Ascending aorta (tissue), 2 donors: ENCODE measurements around the gene XPO5. TPM values are rescaled to one million over a fixed set of nuclear protein-coding genes. Genes with fewer than 3 reads are reported as not detected.

ENCODE experiments used
- DNase-seq, 2 donors: peaks; one replicate each; pipeline ENCODE4 v3.0.0-alpha.2; 2019; ENCODE audit warnings: low spot score in 2 of 2
- H3K27ac ChIP-seq, 2 donors: fragments of 200-600 bp; sonication (generic); one replicate each; pipeline ENCODE4 v1.5.1; 2016 to 2017; ENCODE audit warnings: mild to moderate bottlenecking in 1 of 2
- H3K27me3 ChIP-seq: fragments of 200-600 bp; sonication (generic); one replicate; pipeline ENCODE4 v1.5.1; 2017
- H3K36me3 ChIP-seq, 2 donors: fragments of 200-600 bp; sonication (generic); one replicate each; pipeline ENCODE4 v1.5.1; 2016
- H3K4me1 ChIP-seq, 2 donors: fragments of 200-600 bp; sonication (generic); one replicate each; pipeline ENCODE4 v1.5.1; 2016 to 2017; ENCODE audit warnings: mild to moderate bottlenecking in 1 of 2
- H3K4me3 ChIP-seq, 2 donors: fragments of 200-600 bp; sonication (generic); one replicate each; pipeline ENCODE4 v1.5.1; 2016 to 2017; ENCODE audit warnings: mild to moderate bottlenecking in 1 of 2
- H3K9me3 ChIP-seq, 2 donors: fragments of 200-600 bp; sonication (generic); one replicate each; pipeline ENCODE4 v1.5.1; 2016
- CTCF ChIP-seq, 3 experiments: fragments of 200-600 bp in 2 of 3; fragments of 450-650 bp in 1 of 3; sonication (generic) in 2 of 3; IDR thresholded peaks; one replicate each; pipeline ENCODE4 v1.5.1; 2016 to 2019; ENCODE audit warnings: antibody characterized with exemption in 3 of 3, mild to moderate bottlenecking in 1 of 3, moderate library complexity in 1 of 3
- intact Hi-C: fragments of 100-400 bp; cut with DNase I; formaldehyde crosslinking; loops from one replicate; pipeline ENCODE4 v1.15.1; 2023
- total RNA-seq: library from RNA; depleted of rRNA; stranded (reverse); fragments of >200 nt; gene quantifications from one replicate; pipeline ENCODE4 v1.1.0, GENCODE V29; 2016

XPO5 gene
- total RNA-seq, 1 donor from 2014 or later, result 21.4 TPM

DNA sequence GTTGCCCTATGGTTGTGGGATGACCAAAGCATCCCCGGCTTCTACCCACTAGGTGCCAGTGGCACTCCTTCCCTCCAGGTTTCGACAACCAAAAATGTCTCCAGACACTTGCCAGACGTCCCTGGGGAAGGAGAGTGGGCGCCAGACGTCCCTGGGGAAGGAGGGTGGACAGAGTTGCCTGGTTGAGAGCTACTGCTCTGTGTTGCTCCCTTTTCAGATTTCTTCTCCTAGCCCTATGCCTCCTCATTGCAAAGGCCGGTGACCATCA, 78.8 kb downstream of the XPO5 start:
- intact Hi-C loops, result loop anchor here (2.0 kb wide), 1 partner anchor 42 kb away; the partner anchor contains the start of gene DLK2

GRCh38 chr6:43496370-43497128, 79.3 kb downstream of the XPO5 start:
- Histone ChIP-seq H3K36me3 (peaks cover 21 to 39% of the 10 kb centered on the region in 2 donors), H3K4me3 (peak overlapping the region in 1 of 2 donors; percentile 17), H3K9me3 (no peaks in the 10 kb centered on the region), H3K27me3 (no peaks in the 10 kb centered on the region), H3K27ac (peak overlapping the region; percentile 17), H3K4me1 (peaks cover 7 to 30% of the 10 kb centered on the region in 2 donors)
- DNase-seq, result no peak
- intact Hi-C loops, result loop anchor here (2.0 kb wide), 1 partner anchor 42 kb away; the partner anchor contains the start of gene DLK2
- peak; percentile 49 to 65 (median 61) for TF ChIP-seq CTCF (IDR thresholded peaks at IDR 0.05)

More for the DNA sequence above, 78.8 kb downstream of the XPO5 start:
- Histone ChIP-seq H3K36me3 (peaks cover 22 to 42% of the 10 kb centered on the region in 2 donors), H3K9me3 (no peaks in the 10 kb centered on the region), H3K4me3 (no peak overlapping the region), H3K27ac (peak overlapping the region in 1 of 2 donors; percentile 17), H3K4me1 (peaks cover 7 to 26% of the 10 kb centered on the region in 2 donors), H3K27me3 (no peaks in the 10 kb centered on the region)
- no peak for DNase-seq
- TF ChIP-seq CTCF (IDR thresholded peaks at IDR 0.05), result no peak

GRCh38 chr6:43495409-43495941, 80.4 kb downstream of the XPO5 start:
- DNase-seq, result no peak
- TF ChIP-seq CTCF (IDR thresholded peaks at IDR 0.05), result no peak
- intact Hi-C loops, result no loop called here
- Histone ChIP-seq H3K36me3 (peaks cover 11 to 29% of the 10 kb centered on the region in 2 donors), H3K4me3 (no peak overlapping the region), H3K27ac (peak overlapping the region in 1 of 2 donors; percentile 17), H3K27me3 (no peaks in the 10 kb centered on the region), H3K4me1 (peaks cover 7 to 30% of the 10 kb centered on the region in 2 donors), H3K9me3 (no peaks in the 10 kb centered on the region)

DNA sequence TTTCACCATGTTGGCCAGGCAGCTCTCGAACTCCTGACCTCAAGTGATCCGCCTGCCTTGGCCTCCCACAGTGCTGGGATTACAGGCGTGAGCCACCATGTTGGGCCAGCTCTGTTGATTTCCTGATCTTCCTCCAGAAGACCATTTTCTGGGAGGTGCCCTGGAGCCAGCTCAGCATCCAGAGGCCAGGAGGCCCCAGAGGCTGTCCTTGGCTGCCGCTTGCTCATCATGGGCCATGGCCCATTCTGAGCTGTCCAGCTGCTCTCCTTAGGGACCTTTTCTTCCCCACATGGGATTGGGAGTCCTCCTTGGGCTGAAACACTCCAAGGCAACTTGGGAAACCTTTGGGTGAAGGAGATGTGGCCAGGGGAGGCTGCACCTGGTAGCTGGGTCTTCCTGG, 81.1 kb downstream of the XPO5 start:
- DNase-seq, result no peak
- Histone ChIP-seq H3K36me3 (peaks cover 6 to 21% of the 10 kb centered on the region in 2 donors), H3K4me3 (no peak overlapping the region), H3K4me1 (peaks cover 7 to 30% of the 10 kb centered on the region in 2 donors), H3K27ac (no peak overlapping the region), H3K27me3 (no peaks in the 10 kb centered on the region), H3K9me3 (no peaks in the 10 kb centered on the region)
- TF ChIP-seq CTCF (IDR thresholded peaks at IDR 0.05), result no peak
- intact Hi-C loops, result no loop called here

- intact Hi-C loops, result no loop called here
- Histone ChIP-seq H3K4me1 (peaks cover 7 to 30% of the 10 kb centered on the region in 2 donors), H3K9me3 (no peaks in the 10 kb centered on the region), H3K27ac (no peak overlapping the region), H3K36me3 (peaks cover 6 to 17% of the 10 kb centered on the region in 2 donors), H3K27me3 (no peaks in the 10 kb centered on the region), H3K4me3 (no peak overlapping the region)
- no peak for DNase-seq
- no peak for TF ChIP-seq CTCF (IDR thresholded peaks at IDR 0.05)
Observed at GRCh38 chr6:43494321-43494720, 81.5 kb downstream of the XPO5 start.
